HepG2 (cell line): Measurements from ENCODE around the gene HNRNPUL2. TPM values are rescaled to one million over a fixed set of nuclear protein-coding genes. Genes with fewer than 3 reads are reported as not detected.

Source experiments
- BCLAF1 ChIP-seq: fragments of 450-650 bp; IDR thresholded peaks from 2 replicates; pipeline ENCODE4 v1.6.1; 2017; ENCODE audit warnings: mild to moderate bottlenecking
- ESRRA ChIP-seq: sonication (generic); formaldehyde crosslinking; IDR thresholded peaks from 2 replicates; pipeline ENCODE4 v1.5.1; 2020; ENCODE audit warnings: mild to moderate bottlenecking, low read depth, missing genetic modification reagents
- GPN1 ChIP-seq: sonication (generic); formaldehyde crosslinking; IDR thresholded peaks from 2 replicates; pipeline ENCODE4 v1.5.1; 2020; ENCODE audit warnings: missing genetic modification reagents, borderline replicate concordance
- HDAC2 ChIP-seq: sonication (generic); formaldehyde crosslinking; IDR thresholded peaks from 2 replicates; pipeline ENCODE4 v1.4.0; 2020; ENCODE audit warnings: missing genetic modification reagents
- IRX3 ChIP-seq: sonication (generic); formaldehyde crosslinking; IDR thresholded peaks from 2 replicates; pipeline ENCODE4 v1.8.1; 2023; ENCODE audit warnings: mild to moderate bottlenecking, low read depth, missing genetic modification reagents, borderline replicate concordance
- NBN ChIP-seq: fragments of 450-650 bp; conservative IDR thresholded peaks from 2 replicates; pipeline ENCODE4 v1.6.1; 2017
- ZFP36 ChIP-seq: fragments of 150-350 bp; IDR thresholded peaks from 2 replicates; pipeline ENCODE4 v1.6.1; 2018; ENCODE audit warnings: borderline replicate concordance, low read length, low read depth; ENCODE audit not compliant: partially characterized antibody
- ZFP36L2 ChIP-seq: sonication (generic); formaldehyde crosslinking; IDR thresholded peaks from 2 replicates; pipeline ENCODE4 v1.4.0; 2020; ENCODE audit warnings: missing genetic modification reagents
- ZNF230 ChIP-seq: sonication (generic); formaldehyde crosslinking; IDR thresholded peaks from 2 replicates; pipeline ENCODE4 v1.4.0; 2020; ENCODE audit warnings: mild to moderate bottlenecking, missing genetic modification reagents
- ZNF235 ChIP-seq: sonication (generic); formaldehyde crosslinking; IDR thresholded peaks from 2 replicates; pipeline ENCODE4 v1.8.1; 2023; ENCODE audit warnings: mild to moderate bottlenecking, missing genetic modification reagents, borderline replicate concordance
- ZNF564 ChIP-seq: sonication (generic); formaldehyde crosslinking; IDR thresholded peaks from 2 replicates; pipeline ENCODE4 v1.8.1; 2023; ENCODE audit warnings: mild to moderate bottlenecking, missing genetic modification reagents
- ZNF589 ChIP-seq: sonication (generic); formaldehyde crosslinking; conservative IDR thresholded peaks from 2 replicates; pipeline ENCODE4 v1.8.0; 2022; ENCODE audit warnings: mild to moderate bottlenecking, moderate library complexity, missing genetic modification reagents
- ZNF607 ChIP-seq: sonication (generic); formaldehyde crosslinking; IDR thresholded peaks from 2 replicates; pipeline ENCODE4 v1.5.1; 2020; ENCODE audit warnings: missing genetic modification reagents, mild to moderate bottlenecking, borderline replicate concordance
- ZNF644 ChIP-seq: IDR thresholded peaks from 2 replicates; pipeline ENCODE4 v1.6.1; 2016; ENCODE audit warnings: low read depth
- ZNF747 ChIP-seq: sonication (generic); formaldehyde crosslinking; IDR thresholded peaks from 2 replicates; pipeline ENCODE4 v1.8.1; 2023; ENCODE audit warnings: missing genetic modification reagents, mild to moderate bottlenecking, borderline replicate concordance
- ZNF766 ChIP-seq: sonication (generic); formaldehyde crosslinking; IDR thresholded peaks from 2 replicates; pipeline ENCODE4 v1.5.0; 2020; ENCODE audit warnings: missing genetic modification reagents, borderline replicate concordance
- ZNF781 ChIP-seq: sonication (generic); formaldehyde crosslinking; IDR thresholded peaks from 2 replicates; pipeline ENCODE4 v1.5.1; 2020; ENCODE audit warnings: borderline replicate concordance, mild to moderate bottlenecking, missing genetic modification reagents; ENCODE audit errors: not compliant biosample characterization
- polyA plus RNA-seq, 8 experiments: library from polyadenylated mRNA; depleted of rRNA in 3 of 8; stranded (reverse) in 7 of 8; unstranded in 1 of 8; fragments of >200 nt; fragmentation: Illumina TruSeq in 4 of 8; extraction: Trizol in 4 of 8; gene quantifications; 2 replicates each; pipeline versions ENCODE4 v1.2.1 to v1.2.3, GENCODE V29; 2011 to 2016; ENCODE audit warnings: low read depth in 4 of 8, missing spikeins in 1 of 8, mixed read lengths in 1 of 8; ENCODE audit not compliant: insufficient read depth in 1 of 8
- total RNA-seq, 5 experiments: library from RNA; depleted of rRNA; stranded (reverse); fragments of >200 nt; fragmentation: Illumina TruSeq; extraction: Trizol; gene quantifications; 2 replicates each; pipeline ENCODE4 v1.2.3, GENCODE V29; 2016; ENCODE audit warnings: low read depth in 1 of 5
- TF ChIP-seq, protein P1 (sequence below): sonication (generic); formaldehyde crosslinking; IDR thresholded peaks from 2 replicates; pipeline ENCODE4 v1.8.1; 2023; ENCODE audit warnings: missing genetic modification reagents, mild to moderate bottlenecking, borderline replicate concordance
- TF ChIP-seq, protein P2 (sequence below): sonication (generic); formaldehyde crosslinking; IDR thresholded peaks from 2 replicates; pipeline ENCODE4 v1.5.1; 2020; ENCODE audit warnings: mild to moderate bottlenecking, missing genetic modification reagents
- TF ChIP-seq, protein P3 (sequence below): sonication (generic); formaldehyde crosslinking; IDR thresholded peaks from 2 replicates; pipeline ENCODE4 v1.8.1; 2023; ENCODE audit warnings: mild to moderate bottlenecking, inconsistent platforms, moderate library complexity, missing genetic modification reagents, borderline replicate concordance
- TF ChIP-seq, protein P4 (sequence below): sonication (generic); formaldehyde crosslinking; IDR thresholded peaks from 2 replicates; pipeline ENCODE4 v1.4.0; 2020; ENCODE audit warnings: low read depth, mild to moderate bottlenecking, missing genetic modification reagents

HNRNPUL2 gene
- total and polyA plus RNA-seq, 2 of the 13 experiments (the other 11 are each of a cell fraction or from before 2014, with no cell fraction given), result 8.4 to 9.6 TPM

DNA sequence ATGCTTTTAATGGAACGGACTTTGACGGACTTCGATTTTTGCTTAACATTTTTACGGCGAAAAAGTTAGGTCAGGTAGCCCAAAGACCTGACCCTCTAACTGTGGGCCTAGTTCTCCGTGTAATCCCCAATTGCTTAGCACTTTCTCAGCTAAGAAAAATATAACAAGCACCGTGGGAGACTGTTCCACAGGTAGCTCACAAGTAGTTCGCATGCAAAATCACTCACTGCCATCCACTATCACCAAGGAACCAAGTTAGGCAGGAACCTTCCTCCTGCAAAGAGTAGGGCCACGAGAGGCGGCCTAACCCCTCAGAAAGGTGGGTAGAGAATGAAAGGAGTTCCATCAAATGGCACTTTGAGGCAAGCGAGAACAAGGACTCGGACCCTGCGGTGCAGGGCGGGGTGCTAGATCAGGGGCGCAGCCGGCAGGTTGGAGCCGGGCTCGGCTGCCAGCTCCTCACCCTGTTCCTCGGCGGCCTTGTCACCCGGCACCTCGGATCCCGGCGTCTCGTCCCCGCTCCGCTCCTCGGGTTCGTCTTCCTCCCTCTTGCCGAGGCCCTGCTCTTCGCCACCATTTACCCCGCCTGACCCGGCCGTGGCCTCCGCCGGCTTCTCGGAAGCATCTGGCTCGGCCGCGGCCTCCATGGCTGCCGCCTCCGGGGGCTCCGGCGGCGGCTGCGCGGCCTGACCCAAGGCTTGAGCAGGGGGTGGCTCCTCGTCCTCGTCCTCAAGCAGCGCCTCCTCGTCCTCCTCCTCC lies 922 bp downstream of the HNRNPUL2 start (continued):
- TF ChIP-seq, protein P1, sequence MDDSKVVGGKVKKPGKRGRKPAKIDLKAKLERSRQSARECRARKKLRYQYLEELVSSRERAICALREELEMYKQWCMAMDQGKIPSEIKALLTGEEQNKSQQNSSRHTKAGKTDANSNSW (CRISPR knock-in tag), result no peak
- no peak for TF ChIP-seq BCLAF1
- no peak for TF ChIP-seq NBN
- TF ChIP-seq, protein P2, sequence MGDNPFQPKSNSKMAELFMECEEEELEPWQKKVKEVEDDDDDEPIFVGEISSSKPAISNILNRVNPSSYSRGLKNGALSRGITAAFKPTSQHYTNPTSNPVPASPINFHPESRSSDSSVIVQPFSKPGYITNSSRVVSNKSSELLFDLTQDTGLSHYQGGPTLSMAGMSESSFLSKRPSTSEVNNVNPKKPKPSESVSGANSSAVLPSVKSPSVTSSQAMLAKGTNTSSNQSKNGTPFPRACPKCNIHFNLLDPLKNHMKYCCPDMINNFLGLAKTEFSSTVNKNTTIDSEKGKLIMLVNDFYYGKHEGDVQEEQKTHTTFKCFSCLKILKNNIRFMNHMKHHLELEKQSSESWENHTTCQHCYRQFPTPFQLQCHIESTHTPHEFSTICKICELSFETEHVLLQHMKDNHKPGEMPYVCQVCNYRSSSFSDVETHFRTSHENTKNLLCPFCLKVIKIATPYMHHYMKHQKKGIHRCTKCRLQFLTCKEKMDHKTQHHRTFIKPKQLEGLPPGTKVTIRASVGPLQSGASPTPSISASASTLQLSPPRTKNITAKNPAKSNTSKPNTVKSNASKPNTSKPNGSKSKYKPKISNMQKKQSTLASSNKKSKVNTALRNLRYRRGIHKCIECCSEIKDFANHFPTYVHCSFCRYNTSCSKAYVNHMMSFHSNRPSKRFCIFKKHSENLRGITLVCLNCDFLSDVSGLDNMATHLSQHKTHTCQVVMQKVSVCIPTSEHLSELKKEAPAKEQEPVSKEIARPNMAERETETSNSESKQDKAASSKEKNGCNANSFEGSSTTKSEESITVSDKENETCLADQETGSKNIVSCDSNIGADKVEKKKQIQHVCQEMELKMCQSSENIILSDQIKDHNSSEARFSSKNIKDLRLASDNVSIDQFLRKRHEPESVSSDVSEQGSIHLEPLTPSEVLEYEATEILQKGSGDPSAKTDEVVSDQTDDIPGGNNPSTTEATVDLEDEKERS (CRISPR knock-in tag), result no peak
- no peak for TF ChIP-seq ZNF644 (CRISPR knock-in tag)
- no peak for TF ChIP-seq HDAC2 (CRISPR knock-in tag)
- TF ChIP-seq ZNF235, result no peak
- no peak for TF ChIP-seq IRX3 (CRISPR knock-in tag)
- peak; percentile 61; the same call in 1 of the 2 replicates for TF ChIP-seq ZNF747 (CRISPR knock-in tag)
- no peak for TF ChIP-seq ZNF564 (CRISPR knock-in tag)
- TF ChIP-seq ZFP36L2 (CRISPR knock-in tag), result no peak
- TF ChIP-seq, protein P3, sequence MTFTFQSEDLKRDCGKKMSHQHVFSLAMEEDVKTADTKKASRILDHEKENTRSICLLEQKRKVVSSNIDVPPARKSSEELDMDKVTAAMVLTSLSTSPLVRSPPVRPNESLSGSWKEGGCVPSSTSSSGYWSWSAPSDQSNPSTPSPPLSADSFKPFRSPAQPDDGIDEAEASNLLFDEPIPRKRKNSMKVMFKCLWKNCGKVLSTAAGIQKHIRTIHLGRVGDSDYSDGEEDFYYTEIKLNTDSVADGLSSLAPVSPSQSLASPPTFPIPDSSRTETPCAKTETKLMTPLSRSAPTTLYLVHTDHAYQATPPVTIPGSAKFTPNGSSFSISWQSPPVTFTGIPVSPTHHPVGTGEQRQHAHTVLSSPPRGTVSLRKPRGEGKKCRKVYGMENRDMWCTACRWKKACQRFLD (CRISPR knock-in tag), result no peak
- TF ChIP-seq ZNF589, result no peak
- no peak for TF ChIP-seq ZFP36
- TF ChIP-seq ZNF607 (CRISPR knock-in tag), result no peak
- no peak for TF ChIP-seq ZNF230
- no peak for TF ChIP-seq ZNF766 (CRISPR knock-in tag)
- TF ChIP-seq ESRRA, result no peak
- TF ChIP-seq ZNF781 (CRISPR knock-in tag), result no peak
- TF ChIP-seq, protein P4, sequence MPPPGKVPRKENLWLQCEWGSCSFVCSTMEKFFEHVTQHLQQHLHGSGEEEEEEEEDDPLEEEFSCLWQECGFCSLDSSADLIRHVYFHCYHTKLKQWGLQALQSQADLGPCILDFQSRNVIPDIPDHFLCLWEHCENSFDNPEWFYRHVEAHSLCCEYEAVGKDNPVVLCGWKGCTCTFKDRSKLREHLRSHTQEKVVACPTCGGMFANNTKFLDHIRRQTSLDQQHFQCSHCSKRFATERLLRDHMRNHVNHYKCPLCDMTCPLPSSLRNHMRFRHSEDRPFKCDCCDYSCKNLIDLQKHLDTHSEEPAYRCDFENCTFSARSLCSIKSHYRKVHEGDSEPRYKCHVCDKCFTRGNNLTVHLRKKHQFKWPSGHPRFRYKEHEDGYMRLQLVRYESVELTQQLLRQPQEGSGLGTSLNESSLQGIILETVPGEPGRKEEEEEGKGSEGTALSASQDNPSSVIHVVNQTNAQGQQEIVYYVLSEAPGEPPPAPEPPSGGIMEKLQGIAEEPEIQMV (CRISPR knock-in tag), result no peak
- TF ChIP-seq GPN1 (CRISPR knock-in tag), result no peak
